Measurements from ENCODE around the gene RPL14.

DNA sequence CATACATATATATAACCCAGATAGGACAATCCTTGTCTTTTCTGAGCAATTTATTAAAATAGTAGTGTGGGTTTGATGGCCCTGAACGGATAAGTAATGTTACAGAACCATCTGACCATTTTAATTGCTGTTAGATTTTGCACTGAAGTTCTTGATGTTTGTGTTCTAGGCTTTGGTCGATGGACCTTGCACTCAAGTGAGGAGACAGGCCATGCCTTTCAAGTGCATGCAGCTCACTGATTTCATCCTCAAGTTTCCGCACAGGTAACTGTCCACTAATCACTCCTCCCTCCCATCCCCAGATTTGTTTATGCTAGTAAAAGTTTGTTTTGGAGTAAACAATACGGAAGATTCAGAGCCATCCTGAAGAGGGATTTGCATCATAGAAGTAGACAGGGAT lies 1.3 kb downstream of the RPL14 start:
- TF ChIP-seq, protein P1, sequence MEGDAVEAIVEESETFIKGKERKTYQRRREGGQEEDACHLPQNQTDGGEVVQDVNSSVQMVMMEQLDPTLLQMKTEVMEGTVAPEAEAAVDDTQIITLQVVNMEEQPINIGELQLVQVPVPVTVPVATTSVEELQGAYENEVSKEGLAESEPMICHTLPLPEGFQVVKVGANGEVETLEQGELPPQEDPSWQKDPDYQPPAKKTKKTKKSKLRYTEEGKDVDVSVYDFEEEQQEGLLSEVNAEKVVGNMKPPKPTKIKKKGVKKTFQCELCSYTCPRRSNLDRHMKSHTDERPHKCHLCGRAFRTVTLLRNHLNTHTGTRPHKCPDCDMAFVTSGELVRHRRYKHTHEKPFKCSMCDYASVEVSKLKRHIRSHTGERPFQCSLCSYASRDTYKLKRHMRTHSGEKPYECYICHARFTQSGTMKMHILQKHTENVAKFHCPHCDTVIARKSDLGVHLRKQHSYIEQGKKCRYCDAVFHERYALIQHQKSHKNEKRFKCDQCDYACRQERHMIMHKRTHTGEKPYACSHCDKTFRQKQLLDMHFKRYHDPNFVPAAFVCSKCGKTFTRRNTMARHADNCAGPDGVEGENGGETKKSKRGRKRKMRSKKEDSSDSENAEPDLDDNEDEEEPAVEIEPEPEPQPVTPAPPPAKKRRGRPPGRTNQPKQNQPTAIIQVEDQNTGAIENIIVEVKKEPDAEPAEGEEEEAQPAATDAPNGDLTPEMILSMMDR (IDR thresholded peaks at IDR 0.05), result no peak
- no peak for TF ChIP-seq JUN (IDR thresholded peaks at IDR 0.05)
- no peak for TF ChIP-seq SMC3 (IDR thresholded peaks at IDR 0.05)
- TF ChIP-seq KDM1A (IDR thresholded peaks at IDR 0.05; ENCODE audit: low read depth), result no peak
- TF ChIP-seq, protein P2, sequence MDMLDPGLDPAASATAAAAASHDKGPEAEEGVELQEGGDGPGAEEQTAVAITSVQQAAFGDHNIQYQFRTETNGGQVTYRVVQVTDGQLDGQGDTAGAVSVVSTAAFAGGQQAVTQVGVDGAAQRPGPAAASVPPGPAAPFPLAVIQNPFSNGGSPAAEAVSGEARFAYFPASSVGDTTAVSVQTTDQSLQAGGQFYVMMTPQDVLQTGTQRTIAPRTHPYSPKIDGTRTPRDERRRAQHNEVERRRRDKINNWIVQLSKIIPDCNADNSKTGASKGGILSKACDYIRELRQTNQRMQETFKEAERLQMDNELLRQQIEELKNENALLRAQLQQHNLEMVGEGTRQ (IDR thresholded peaks at IDR 0.05), result no peak
- TF ChIP-seq EHMT2 (IDR thresholded peaks at IDR 0.05; ENCODE audit: low read depth), result no peak
- no peak for TF ChIP-seq JUNB (IDR thresholded peaks at IDR 0.05)
